GM12872 (cell line): Measurements from ENCODE around the gene CERKL.

ENCODE experiments used
- TF ChIP-seq, protein P1 (sequence below): IDR thresholded peaks from 3 replicates; pipeline ENCODE4 v1.5.1; 2011; ENCODE audit warnings: low read depth, mild to moderate bottlenecking, low read length, moderate library complexity; ENCODE audit not compliant: insufficient read depth

CERKL gene

GRCh38 chr2:181542170-181542569, 114.7 kb downstream of the CERKL start:
- TF ChIP-seq, protein P1, sequence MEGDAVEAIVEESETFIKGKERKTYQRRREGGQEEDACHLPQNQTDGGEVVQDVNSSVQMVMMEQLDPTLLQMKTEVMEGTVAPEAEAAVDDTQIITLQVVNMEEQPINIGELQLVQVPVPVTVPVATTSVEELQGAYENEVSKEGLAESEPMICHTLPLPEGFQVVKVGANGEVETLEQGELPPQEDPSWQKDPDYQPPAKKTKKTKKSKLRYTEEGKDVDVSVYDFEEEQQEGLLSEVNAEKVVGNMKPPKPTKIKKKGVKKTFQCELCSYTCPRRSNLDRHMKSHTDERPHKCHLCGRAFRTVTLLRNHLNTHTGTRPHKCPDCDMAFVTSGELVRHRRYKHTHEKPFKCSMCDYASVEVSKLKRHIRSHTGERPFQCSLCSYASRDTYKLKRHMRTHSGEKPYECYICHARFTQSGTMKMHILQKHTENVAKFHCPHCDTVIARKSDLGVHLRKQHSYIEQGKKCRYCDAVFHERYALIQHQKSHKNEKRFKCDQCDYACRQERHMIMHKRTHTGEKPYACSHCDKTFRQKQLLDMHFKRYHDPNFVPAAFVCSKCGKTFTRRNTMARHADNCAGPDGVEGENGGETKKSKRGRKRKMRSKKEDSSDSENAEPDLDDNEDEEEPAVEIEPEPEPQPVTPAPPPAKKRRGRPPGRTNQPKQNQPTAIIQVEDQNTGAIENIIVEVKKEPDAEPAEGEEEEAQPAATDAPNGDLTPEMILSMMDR = no peak

- TF ChIP-seq, protein P1 = no peak
Measured at GRCh38 chr2:181540421-181540820, 116.5 kb downstream of the CERKL start.

DNA sequence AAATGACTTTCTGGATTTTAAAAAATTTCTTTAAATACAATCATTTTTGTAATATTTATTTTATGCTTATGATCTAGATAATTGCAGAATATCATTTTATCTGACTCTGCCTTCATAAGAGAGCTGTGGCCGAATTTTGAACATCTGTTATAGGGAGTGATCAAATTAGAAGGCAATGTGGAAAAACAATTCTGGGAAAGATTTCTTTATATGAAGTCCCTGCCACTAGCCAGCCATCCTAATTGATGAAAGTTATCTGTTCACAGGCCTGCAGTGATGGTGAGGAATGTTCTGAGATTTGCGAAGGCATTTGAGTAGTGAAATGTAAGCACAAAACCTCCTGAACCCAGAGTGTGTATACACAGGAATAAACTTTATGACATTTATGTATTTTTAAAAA, 120.2 kb downstream of the CERKL start:
- TF ChIP-seq, protein P1 = no peak

GRCh38 chr2:181528441-181528840, 128.5 kb downstream of the CERKL start:
- TF ChIP-seq, protein P1 = no peak

GRCh38 chr2:181527058-181527457, 129.8 kb downstream of the CERKL start:
- TF ChIP-seq, protein P1 = no peak

DNA sequence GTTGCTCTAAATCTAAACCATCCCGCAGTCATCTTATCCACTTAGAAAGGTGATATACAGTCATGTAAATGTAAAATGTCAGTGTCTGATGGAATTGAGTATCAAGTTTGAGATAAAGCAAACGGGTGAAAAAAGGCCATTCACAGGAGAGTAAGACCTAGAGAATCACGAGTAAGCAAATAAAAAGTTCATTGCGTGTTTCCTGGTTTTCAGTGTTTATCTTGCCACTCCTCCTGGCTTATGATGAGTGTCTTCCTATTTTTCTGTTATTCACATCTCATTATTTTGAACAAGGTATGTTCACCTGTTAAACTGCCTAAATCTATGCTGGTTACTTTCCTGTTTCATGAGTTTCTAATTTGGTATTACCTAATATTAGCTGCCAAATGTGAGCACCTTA, 130.9 kb downstream of the CERKL start:
- TF ChIP-seq, protein P1 = no peak

DNA sequence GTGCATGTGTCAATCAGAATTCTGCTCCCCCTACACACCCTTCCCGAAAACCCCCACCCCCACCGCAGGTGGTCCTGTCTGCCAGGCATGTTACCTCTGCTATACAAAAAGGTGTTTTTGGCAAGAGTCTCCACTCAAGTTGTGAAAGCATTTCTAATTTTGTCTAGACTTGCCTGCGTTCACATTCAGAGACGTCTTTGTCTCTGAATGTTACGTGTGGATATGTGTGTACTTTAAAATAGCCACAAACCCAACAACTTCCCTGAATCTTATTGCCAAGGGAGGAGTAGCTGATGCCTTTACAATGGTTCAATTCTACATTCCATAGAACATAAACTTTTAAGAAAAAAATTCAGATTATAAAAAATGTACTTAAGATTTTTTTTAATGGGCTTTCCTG, 133.1 kb downstream of the CERKL start:
- TF ChIP-seq, protein P1 = no peak

DNA sequence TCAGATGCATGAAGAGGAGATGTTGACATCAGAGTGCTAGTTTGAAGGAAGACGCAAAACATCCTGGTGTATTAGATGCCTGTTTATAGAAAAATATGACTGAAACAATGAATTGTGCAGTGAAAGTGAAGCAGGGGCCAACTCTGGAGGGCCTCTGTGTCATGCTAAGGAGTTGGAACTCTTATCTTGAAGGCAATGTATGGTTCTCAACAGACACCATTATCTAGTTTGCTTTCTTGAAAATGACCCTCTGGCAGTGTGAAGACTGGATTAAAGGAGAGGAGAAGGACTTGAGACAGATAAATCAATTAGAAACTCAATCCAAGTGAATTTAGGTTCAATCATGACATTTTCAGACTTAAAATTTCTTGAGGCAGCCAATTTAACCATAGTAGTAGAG, 136.7 kb downstream of the CERKL start:
- TF ChIP-seq, protein P1 = no peak
